ENCODE measurements around the gene C6orf120.

DNA sequence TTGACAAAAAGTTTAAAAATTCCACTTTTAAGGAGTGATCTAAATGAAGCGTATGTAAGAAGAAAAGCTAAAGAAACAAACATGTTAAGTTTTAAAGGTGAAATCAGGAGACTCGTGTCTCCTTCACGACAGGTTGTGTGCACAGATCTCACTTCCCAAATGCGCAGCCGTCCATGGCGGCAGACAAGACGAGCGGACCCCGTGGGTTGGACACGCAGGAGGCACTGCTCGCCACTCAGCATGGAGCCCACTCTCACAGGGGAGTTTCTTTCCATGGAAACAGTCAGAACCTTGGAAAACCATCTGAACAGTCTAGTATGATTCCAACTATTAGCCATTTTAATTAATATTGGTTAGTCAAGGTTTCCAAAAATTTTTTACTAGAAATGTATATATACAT, 49.0 kb upstream of the C6orf120 start:
- TF ChIP-seq, protein P1, sequence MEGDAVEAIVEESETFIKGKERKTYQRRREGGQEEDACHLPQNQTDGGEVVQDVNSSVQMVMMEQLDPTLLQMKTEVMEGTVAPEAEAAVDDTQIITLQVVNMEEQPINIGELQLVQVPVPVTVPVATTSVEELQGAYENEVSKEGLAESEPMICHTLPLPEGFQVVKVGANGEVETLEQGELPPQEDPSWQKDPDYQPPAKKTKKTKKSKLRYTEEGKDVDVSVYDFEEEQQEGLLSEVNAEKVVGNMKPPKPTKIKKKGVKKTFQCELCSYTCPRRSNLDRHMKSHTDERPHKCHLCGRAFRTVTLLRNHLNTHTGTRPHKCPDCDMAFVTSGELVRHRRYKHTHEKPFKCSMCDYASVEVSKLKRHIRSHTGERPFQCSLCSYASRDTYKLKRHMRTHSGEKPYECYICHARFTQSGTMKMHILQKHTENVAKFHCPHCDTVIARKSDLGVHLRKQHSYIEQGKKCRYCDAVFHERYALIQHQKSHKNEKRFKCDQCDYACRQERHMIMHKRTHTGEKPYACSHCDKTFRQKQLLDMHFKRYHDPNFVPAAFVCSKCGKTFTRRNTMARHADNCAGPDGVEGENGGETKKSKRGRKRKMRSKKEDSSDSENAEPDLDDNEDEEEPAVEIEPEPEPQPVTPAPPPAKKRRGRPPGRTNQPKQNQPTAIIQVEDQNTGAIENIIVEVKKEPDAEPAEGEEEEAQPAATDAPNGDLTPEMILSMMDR (IDR thresholded peaks at IDR 0.05; ENCODE audit: poor library complexity), result no peak
- TF ChIP-seq EZH2 (IDR thresholded peaks at IDR 0.05; ENCODE audit: borderline replicate concordance) (no peak), EZH2phosphoT487 (IDR thresholded peaks at IDR 0.05; ENCODE audit: low read depth, severe bottlenecking, unreplicated experiment) (no peak)
